ENCODE results near the gene CDH13. TPM values are rescaled to one million over a fixed set of nuclear protein-coding genes. Genes with fewer than 3 reads are reported as not detected.

The CDH13 gene
- total and polyA plus RNA-seq, 2 of the 8 experiments (the other 6 are each of a cell fraction or from before 2014, with no cell fraction given) = 2.3 to 2.4 TPM

GRCh38 chr16:82741073-82741615 lies 114.4 kb downstream of the CDH13 start:
- Histone ChIP-seq H3K27ac (ENCODE audit: low read depth, low read length) (no peak overlapping the region), H3K9ac (replicated peaks in 1 of 4; ENCODE audit: extremely low read depth in 1 of 4, low read depth in 3 of 4, low read length in 3 of 4) (no peak overlapping the region), H3K4ac (replicated peaks; ENCODE audit: insufficient read length, low read depth, low read length) (no peak overlapping the region), H3K23ac (ENCODE audit: insufficient read length) (no peak overlapping the region), H2BK5ac (ENCODE audit: low read depth, low read length) (no peak overlapping the region), H2AFZ (ENCODE audit: low read length) (no peak overlapping the region), H3K14ac (ENCODE audit: insufficient read length) (no peak overlapping the region), H3K4me1 (replicated peaks in 1 of 4; ENCODE audit: control insufficient read depth in 3 of 4, insufficient read depth in 4 of 4, low read length in 3 of 4) (no peaks in the 10 kb centered on the region), H2BK15ac (ENCODE audit: low read length) (no peak overlapping the region), H2BK120ac (replicated peaks; ENCODE audit: low read depth, low read length) (no peak overlapping the region), H4K91ac (replicated peaks; ENCODE audit: insufficient read length, low read length) (no peak overlapping the region), H4K8ac (ENCODE audit: extremely low read depth, insufficient read depth, low read length) (no peak overlapping the region), H3K56ac (replicated peaks; ENCODE audit: insufficient read length, low read depth, low read length) (no peak overlapping the region), H3K36me3 (ENCODE audit: control insufficient read depth in 2 of 4, insufficient read depth in 4 of 4, low read length in 3 of 4) (no peaks in the 10 kb centered on the region), H3K79me2 (ENCODE audit: control insufficient read depth in 1 of 2, insufficient read depth in 2 of 2, low read length in 2 of 2) (no peaks in the 10 kb centered on the region), H3K9me3 (ENCODE audit: insufficient read depth in 2 of 2, low read depth in 1 of 2, low read length in 1 of 2) (no peaks in the 10 kb centered on the region; a peak in 1 of 4 replicates), H4K5ac (ENCODE audit: insufficient read length, low read depth, low read length) (no peak overlapping the region), H2BK12ac (ENCODE audit: low read depth, low read length) (no peak overlapping the region), H3K23me2 (ENCODE audit: low read depth, low read length) (no peaks in the 10 kb centered on the region), H3K27me3 (replicated peaks in 1 of 4; ENCODE audit: control insufficient read depth in 3 of 4, extremely low read depth in 1 of 4, insufficient read depth in 3 of 4, low read length in 3 of 4) (no peaks in the 10 kb centered on the region), H2BK20ac (ENCODE audit: low read length) (no peak overlapping the region), H3K4me3 (ENCODE audit: extremely low read depth in 1 of 4, insufficient read depth in 2 of 4, low read depth in 3 of 4, low read length in 4 of 4) (no peak overlapping the region), H3K18ac (ENCODE audit: extremely low read depth, low read length) (no peak overlapping the region), H4K20me1 (replicated peaks in 1 of 2; ENCODE audit: control insufficient read depth in 1 of 2, insufficient read depth in 2 of 2, low read length in 2 of 2) (no peaks in the 10 kb centered on the region), H3K79me1 (ENCODE audit: low read depth, low read length) (no peaks in the 10 kb centered on the region), H3K4me2 (ENCODE audit: insufficient read depth in 1 of 2, low read depth in 2 of 2, low read length in 2 of 2) (no peak overlapping the region), H2AK5ac (ENCODE audit: low read depth, low read length) (no peak overlapping the region)
- DNase-seq (ENCODE audit: low read depth in 1 of 2, low spot score in 2 of 2) (no peak), FAIRE-seq (no peak)
- CTCF ChIA-PET (ENCODE audit: partially characterized antibody) = interaction anchor here (0.7 to 2.4 kb wide), 3 partner anchors 11 to 69 kb away, joined by 3 to 6 read pairs (median 3); no protein-coding TSS in a partner anchor
- 91% methylated on average over 5 of the region's 5 CpGs; no CpG with 5 or more reads in 1 of the 2 experiments for WGBS, 2 experiments (ENCODE audit: extremely low coverage in 1 of 2, insufficient coverage in 1 of 2, insufficient read length in 1 of 2, insufficient replicate concordance in 2 of 2, low coverage in 1 of 2, low lambda C conversion rate in 2 of 2, missing lambda C conversion rate in 1 of 2)
- POLR2A ChIA-PET (ENCODE audit: partially characterized antibody) = no interaction called here
- TF ChIP-seq BACH1 (IDR thresholded peaks at IDR 0.05; ENCODE audit: low read length) = no peak
- TF ChIP-seq GTF2F1 (IDR thresholded peaks at IDR 0.05; ENCODE audit: borderline replicate concordance, low read depth, low read length) = no peak
- TF ChIP-seq CREB1 (IDR thresholded peaks at IDR 0.05) = no peak
- TF ChIP-seq ZNF274 (IDR thresholded peaks at IDR 0.05; ENCODE audit: borderline replicate concordance, extremely low read depth, low read length) = no peak
- no peak for TF ChIP-seq KDM5A (IDR thresholded peaks at IDR 0.05; ENCODE audit: low read length)
- no peak for TF ChIP-seq MAX (IDR thresholded peaks at IDR 0.05)
- TF ChIP-seq JUND (IDR thresholded peaks at IDR 0.05; ENCODE audit: low read length) = no peak
- no peak for TF ChIP-seq YY1 (IDR thresholded peaks at IDR 0.05; ENCODE audit: low read depth, low read length)
- TF ChIP-seq RAD21 (IDR thresholded peaks at IDR 0.05 in 1 of 2, conservative IDR thresholded peaks at IDR 0.05 in 1 of 2; ENCODE audit: low read depth in 2 of 2, low read length in 2 of 2) = no peak
- TF ChIP-seq SAP30 (IDR thresholded peaks at IDR 0.05; ENCODE audit: insufficient read depth, insufficient replicate concordance, low read length) = no peak
- no peak for TF ChIP-seq SP2 (IDR thresholded peaks at IDR 0.05; ENCODE audit: low read length)
- TF ChIP-seq, protein P1, sequence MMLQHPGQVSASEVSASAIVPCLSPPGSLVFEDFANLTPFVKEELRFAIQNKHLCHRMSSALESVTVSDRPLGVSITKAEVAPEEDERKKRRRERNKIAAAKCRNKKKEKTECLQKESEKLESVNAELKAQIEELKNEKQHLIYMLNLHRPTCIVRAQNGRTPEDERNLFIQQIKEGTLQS (IDR thresholded peaks at IDR 0.05; ENCODE audit: insufficient read depth, low read depth, low read length) = no peak
